ENCODE measurements around the gene LYPD6B.

LYPD6B gene

GRCh38 chr2:149038442-149039212 lies at the start of gene LYPD6B:
Gene LYPD6B (plus strand): TSS chr2:149038699. CDS start chr2:149130949, 92,250 bp downstream.
- DNase-seq (ENCODE audit: low spot score), result peak; percentile 63

- DNase-seq (ENCODE audit: low spot score), result peak; percentile 60
These were observed 48.5 kb upstream of the LYPD6B start for GRCh38 chr2:148989882-148990493.

- DNase-seq (ENCODE audit: low spot score), result no peak
These were observed 47.5 kb upstream of the LYPD6B start for GRCh38 chr2:148990968-148991367.

GRCh38 chr2:148992448-148992847 lies 46.1 kb upstream of the LYPD6B start:
- DNase-seq (ENCODE audit: low spot score), result no peak

GRCh38 chr2:148993351-148993750 lies 45.1 kb upstream of the LYPD6B start:
- no peak for DNase-seq (ENCODE audit: low spot score)

- DNase-seq (ENCODE audit: low spot score), result no peak
These were observed 44.2 kb upstream of the LYPD6B start for GRCh38 chr2:148994341-148994740.

- DNase-seq (ENCODE audit: low spot score), result no peak
These were observed 41.7 kb upstream of the LYPD6B start for GRCh38 chr2:148996805-148997204.

- DNase-seq (ENCODE audit: low spot score), result no peak
These were observed 40.2 kb upstream of the LYPD6B start for GRCh38 chr2:148998165-148998830.

- no peak for DNase-seq (ENCODE audit: low spot score)
These were observed 39.7 kb upstream of the LYPD6B start for GRCh38 chr2:148998831-148999200.

- DNase-seq (ENCODE audit: low spot score), result peak; percentile 19
These were observed 39.0 kb upstream of the LYPD6B start for GRCh38 chr2:148999451-148999921.

GRCh38 chr2:149000158-149000938 lies 38.2 kb upstream of the LYPD6B start:
- no peak for DNase-seq (ENCODE audit: low spot score)

- no peak for DNase-seq (ENCODE audit: low spot score)
These were observed 37.0 kb upstream of the LYPD6B start for GRCh38 chr2:149001496-149001895.

GRCh38 chr2:149002378-149002890 lies 36.1 kb upstream of the LYPD6B start:
- DNase-seq (ENCODE audit: low spot score), result no peak

GRCh38 chr2:149002891-149003740 lies 35.4 kb upstream of the LYPD6B start:
- DNase-seq (ENCODE audit: low spot score), result no peak

GRCh38 chr2:149004836-149005235 lies 33.7 kb upstream of the LYPD6B start:
- DNase-seq (ENCODE audit: low spot score), result no peak

GRCh38 chr2:149005471-149006077 lies 32.9 kb upstream of the LYPD6B start:
- DNase-seq (ENCODE audit: low spot score), result no peak

GRCh38 chr2:149006883-149007543 lies 31.5 kb upstream of the LYPD6B start:
- no peak for DNase-seq (ENCODE audit: low spot score)

- DNase-seq (ENCODE audit: low spot score), result no peak
These were observed 30.1 kb upstream of the LYPD6B start for GRCh38 chr2:149008381-149008780.

- DNase-seq (ENCODE audit: low spot score), result no peak
These were observed 28.7 kb upstream of the LYPD6B start for GRCh38 chr2:149009576-149010461.
